Measurements from ENCODE around the gene ZCCHC7.

DNA sequence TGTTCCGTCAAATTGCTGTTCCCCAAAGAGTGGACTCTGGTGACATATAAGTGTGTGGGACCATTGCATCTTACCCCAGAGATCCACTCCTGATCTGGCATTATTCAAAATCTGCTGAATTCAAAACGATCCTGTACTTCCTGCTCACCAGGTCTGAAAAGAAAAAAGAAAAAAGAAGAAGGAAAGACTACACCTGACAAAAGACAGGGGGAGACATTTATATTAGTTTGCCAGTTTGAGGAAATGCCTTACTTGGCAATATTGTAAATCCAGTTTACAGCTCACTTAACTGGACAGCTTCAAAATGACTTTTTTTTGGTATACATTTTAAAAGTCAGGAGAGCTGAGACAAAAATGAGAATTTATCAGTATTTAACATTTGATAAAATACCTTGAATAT lies 287.1 kb downstream of the ZCCHC7 start:
- TF ChIP-seq, protein P1, sequence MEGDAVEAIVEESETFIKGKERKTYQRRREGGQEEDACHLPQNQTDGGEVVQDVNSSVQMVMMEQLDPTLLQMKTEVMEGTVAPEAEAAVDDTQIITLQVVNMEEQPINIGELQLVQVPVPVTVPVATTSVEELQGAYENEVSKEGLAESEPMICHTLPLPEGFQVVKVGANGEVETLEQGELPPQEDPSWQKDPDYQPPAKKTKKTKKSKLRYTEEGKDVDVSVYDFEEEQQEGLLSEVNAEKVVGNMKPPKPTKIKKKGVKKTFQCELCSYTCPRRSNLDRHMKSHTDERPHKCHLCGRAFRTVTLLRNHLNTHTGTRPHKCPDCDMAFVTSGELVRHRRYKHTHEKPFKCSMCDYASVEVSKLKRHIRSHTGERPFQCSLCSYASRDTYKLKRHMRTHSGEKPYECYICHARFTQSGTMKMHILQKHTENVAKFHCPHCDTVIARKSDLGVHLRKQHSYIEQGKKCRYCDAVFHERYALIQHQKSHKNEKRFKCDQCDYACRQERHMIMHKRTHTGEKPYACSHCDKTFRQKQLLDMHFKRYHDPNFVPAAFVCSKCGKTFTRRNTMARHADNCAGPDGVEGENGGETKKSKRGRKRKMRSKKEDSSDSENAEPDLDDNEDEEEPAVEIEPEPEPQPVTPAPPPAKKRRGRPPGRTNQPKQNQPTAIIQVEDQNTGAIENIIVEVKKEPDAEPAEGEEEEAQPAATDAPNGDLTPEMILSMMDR (conservative IDR thresholded peaks at IDR 0.05; ENCODE audit: low read depth, low read length) = peak; percentile 43; the same call in 1 of the 2 replicates
- TF ChIP-seq EZH2 (IDR thresholded peaks at IDR 0.05; ENCODE audit: borderline replicate concordance, low read depth, low read length, poor library complexity, severe bottlenecking) = no peak

All from A673 (cell line).